Right kidney (tissue), 1 donor: ENCODE results near the gene ARID1B.

Experiments used
- DNase-seq: peaks from one replicate; pipeline ENCODE4 v3.0.0-alpha.2; 2016

The ARID1B gene

GRCh38 chr6:156852147-156852857, 75.1 kb downstream of the ARID1B start:
- DNase-seq = no peak

GRCh38 chr6:156852858-156853216, 75.7 kb downstream of the ARID1B start:
- DNase-seq = no peak

GRCh38 chr6:156853733-156854132, 76.6 kb downstream of the ARID1B start:
- DNase-seq = no peak

GRCh38 chr6:156854466-156855161, 77.4 kb downstream of the ARID1B start:
- DNase-seq = no peak

- no peak for DNase-seq
Observed at GRCh38 chr6:156857573-156857972, 80.4 kb downstream of the ARID1B start.

GRCh38 chr6:156859686-156860085, 82.5 kb downstream of the ARID1B start:
- no peak for DNase-seq

GRCh38 chr6:156862711-156863110, 85.5 kb downstream of the ARID1B start:
- DNase-seq = no peak

- DNase-seq = no peak
Observed at GRCh38 chr6:156863504-156863903, 86.3 kb downstream of the ARID1B start.

GRCh38 chr6:156864557-156864956, 87.4 kb downstream of the ARID1B start:
- no peak for DNase-seq

GRCh38 chr6:156865019-156865629, 87.9 kb downstream of the ARID1B start:
- DNase-seq = no peak

GRCh38 chr6:156866220-156867015, 89.2 kb downstream of the ARID1B start:
- DNase-seq = no peak

- DNase-seq = no peak
Observed at GRCh38 chr6:156867121-156867520, 89.9 kb downstream of the ARID1B start.

- DNase-seq = no peak
Observed at GRCh38 chr6:156868385-156868784, 91.2 kb downstream of the ARID1B start.

GRCh38 chr6:156869980-156870398, 92.8 kb downstream of the ARID1B start:
- no peak for DNase-seq

GRCh38 chr6:156870924-156871539, 93.9 kb downstream of the ARID1B start:
- DNase-seq = no peak

GRCh38 chr6:156872903-156873302, 95.7 kb downstream of the ARID1B start:
- no peak for DNase-seq

- no peak for DNase-seq
Observed at GRCh38 chr6:156873654-156874380, 96.6 kb downstream of the ARID1B start.

GRCh38 chr6:156875062-156875461, 97.9 kb downstream of the ARID1B start:
- DNase-seq = no peak

- no peak for DNase-seq
Observed at GRCh38 chr6:156876302-156876701, 99.1 kb downstream of the ARID1B start.

- DNase-seq = no peak
Observed at GRCh38 chr6:156877126-156877863, 100.1 kb downstream of the ARID1B start.

GRCh38 chr6:156878681-156879080, 101.5 kb downstream of the ARID1B start:
- no peak for DNase-seq
